Panc1 (cell line): ENCODE results near the gene PECR.

ENCODE experiments used
- POLR2AphosphoS5 ChIP-seq: IDR thresholded peaks from 2 replicates; pipeline ENCODE4 v1.6.1; 2012; ENCODE audit warnings: mild to moderate bottlenecking, low read depth, low read length, moderate library complexity
- SIN3A ChIP-seq: IDR thresholded peaks from 2 replicates; pipeline ENCODE4 v1.6.1; 2012; ENCODE audit warnings: low read depth, mild to moderate bottlenecking, low read length, moderate library complexity, borderline replicate concordance; ENCODE audit not compliant: insufficient read depth
- TF ChIP-seq, protein P1 (sequence below): fragments of 450-650 bp; IDR thresholded peaks from 2 replicates; pipeline ENCODE4 v1.5.1; 2017; ENCODE audit warnings: mild to moderate bottlenecking
- TF ChIP-seq, protein P2 (sequence below), 2 experiments: IDR thresholded peaks; 2 replicates each; pipeline ENCODE4 v1.6.1; 2011 to 2012; ENCODE audit warnings: low read depth in 2 of 2, control low read depth in 1 of 2, low read length in 1 of 2, mild to moderate bottlenecking in 1 of 2, moderate library complexity in 1 of 2; ENCODE audit not compliant: insufficient read depth in 1 of 2

DNA sequence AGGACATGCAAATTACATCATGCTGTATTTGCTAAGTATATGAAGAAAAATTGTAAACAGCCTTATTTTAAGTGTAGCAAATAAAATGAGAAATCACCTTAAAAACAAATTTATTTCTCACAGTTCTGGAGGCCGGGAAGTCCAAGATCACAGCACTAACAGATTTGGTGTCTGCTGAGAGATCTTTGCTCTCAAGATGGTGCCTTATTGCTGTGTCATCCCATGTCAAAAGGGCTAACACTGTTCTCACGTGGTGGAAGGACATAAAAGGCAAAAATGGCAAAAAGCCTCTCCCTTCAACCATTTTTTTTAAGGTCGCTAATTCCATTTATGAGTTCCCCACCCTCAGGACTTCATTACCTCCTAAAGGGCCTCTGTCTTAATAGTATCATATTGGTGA lies 39.6 kb upstream of the PECR start:
- TF ChIP-seq, protein P1, sequence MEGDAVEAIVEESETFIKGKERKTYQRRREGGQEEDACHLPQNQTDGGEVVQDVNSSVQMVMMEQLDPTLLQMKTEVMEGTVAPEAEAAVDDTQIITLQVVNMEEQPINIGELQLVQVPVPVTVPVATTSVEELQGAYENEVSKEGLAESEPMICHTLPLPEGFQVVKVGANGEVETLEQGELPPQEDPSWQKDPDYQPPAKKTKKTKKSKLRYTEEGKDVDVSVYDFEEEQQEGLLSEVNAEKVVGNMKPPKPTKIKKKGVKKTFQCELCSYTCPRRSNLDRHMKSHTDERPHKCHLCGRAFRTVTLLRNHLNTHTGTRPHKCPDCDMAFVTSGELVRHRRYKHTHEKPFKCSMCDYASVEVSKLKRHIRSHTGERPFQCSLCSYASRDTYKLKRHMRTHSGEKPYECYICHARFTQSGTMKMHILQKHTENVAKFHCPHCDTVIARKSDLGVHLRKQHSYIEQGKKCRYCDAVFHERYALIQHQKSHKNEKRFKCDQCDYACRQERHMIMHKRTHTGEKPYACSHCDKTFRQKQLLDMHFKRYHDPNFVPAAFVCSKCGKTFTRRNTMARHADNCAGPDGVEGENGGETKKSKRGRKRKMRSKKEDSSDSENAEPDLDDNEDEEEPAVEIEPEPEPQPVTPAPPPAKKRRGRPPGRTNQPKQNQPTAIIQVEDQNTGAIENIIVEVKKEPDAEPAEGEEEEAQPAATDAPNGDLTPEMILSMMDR, result no peak
- TF ChIP-seq, protein P2, sequence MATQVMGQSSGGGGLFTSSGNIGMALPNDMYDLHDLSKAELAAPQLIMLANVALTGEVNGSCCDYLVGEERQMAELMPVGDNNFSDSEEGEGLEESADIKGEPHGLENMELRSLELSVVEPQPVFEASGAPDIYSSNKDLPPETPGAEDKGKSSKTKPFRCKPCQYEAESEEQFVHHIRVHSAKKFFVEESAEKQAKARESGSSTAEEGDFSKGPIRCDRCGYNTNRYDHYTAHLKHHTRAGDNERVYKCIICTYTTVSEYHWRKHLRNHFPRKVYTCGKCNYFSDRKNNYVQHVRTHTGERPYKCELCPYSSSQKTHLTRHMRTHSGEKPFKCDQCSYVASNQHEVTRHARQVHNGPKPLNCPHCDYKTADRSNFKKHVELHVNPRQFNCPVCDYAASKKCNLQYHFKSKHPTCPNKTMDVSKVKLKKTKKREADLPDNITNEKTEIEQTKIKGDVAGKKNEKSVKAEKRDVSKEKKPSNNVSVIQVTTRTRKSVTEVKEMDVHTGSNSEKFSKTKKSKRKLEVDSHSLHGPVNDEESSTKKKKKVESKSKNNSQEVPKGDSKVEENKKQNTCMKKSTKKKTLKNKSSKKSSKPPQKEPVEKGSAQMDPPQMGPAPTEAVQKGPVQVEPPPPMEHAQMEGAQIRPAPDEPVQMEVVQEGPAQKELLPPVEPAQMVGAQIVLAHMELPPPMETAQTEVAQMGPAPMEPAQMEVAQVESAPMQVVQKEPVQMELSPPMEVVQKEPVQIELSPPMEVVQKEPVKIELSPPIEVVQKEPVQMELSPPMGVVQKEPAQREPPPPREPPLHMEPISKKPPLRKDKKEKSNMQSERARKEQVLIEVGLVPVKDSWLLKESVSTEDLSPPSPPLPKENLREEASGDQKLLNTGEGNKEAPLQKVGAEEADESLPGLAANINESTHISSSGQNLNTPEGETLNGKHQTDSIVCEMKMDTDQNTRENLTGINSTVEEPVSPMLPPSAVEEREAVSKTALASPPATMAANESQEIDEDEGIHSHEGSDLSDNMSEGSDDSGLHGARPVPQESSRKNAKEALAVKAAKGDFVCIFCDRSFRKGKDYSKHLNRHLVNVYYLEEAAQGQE (IDR thresholded peaks at IDR 0.05; ENCODE audit: insufficient read depth in 1 of 2, low read depth in 2 of 2, low read length in 1 of 2), result no peak
- TF ChIP-seq POLR2AphosphoS5 (no peak), SIN3A (no peak)
